H1 (cell line): Measurements from ENCODE around the gene G6PC1. TPM values are rescaled to one million over a fixed set of nuclear protein-coding genes. Genes with fewer than 3 reads are reported as not detected.
"Not testable (repeated sequence)": the region's sequence is repeated elsewhere in the genome, so short reads cannot be mapped to it uniquely, and the experiment has no call there.

Source experiments
- CTCF ChIA-PET: fragments of 300-600 bp; sonication (Branson Sonifier 250); formaldehyde crosslinking; loops from one replicate; lab custom pipeline; 2021; ENCODE audit not compliant: partially characterized antibody; lab: Charles Lee
- POLR2A ChIA-PET: fragments of 300-600 bp; sonication (Branson Sonifier 250); formaldehyde crosslinking; loops from one replicate; lab custom pipeline; 2021; ENCODE audit warnings: inconsistent platforms; ENCODE audit not compliant: partially characterized antibody; lab: Charles Lee
- DNase-seq, 2 experiments: peaks; one replicate each; pipeline versions ENCODE4 v3.0.0 to v3.0.0-alpha.2; 2010 to 2022; ENCODE audit warnings: low spot score in 2 of 2, low read depth in 1 of 2, mixed read lengths in 1 of 2
- FAIRE-seq: peaks from 2 replicates; lab custom pipeline; 2011; peaks lifted over from hg19 to GRCh38; lab: Jason Lieb, UNC
- H2AFZ ChIP-seq: 2 replicates; pipeline ENCODE4 v1.8.1; 2012; ENCODE audit warnings: low read length, inconsistent platforms
- H2AK5ac ChIP-seq: 2 replicates; pipeline ENCODE4 v1.6.1; 2013; ENCODE audit warnings: low read depth, low read length
- H2BK120ac ChIP-seq: replicated peaks from 2 replicates; pipeline ENCODE3; 2013; ENCODE audit warnings: low read depth, low read length, inconsistent platforms
- H2BK12ac ChIP-seq: 2 replicates; pipeline ENCODE4 v1.6.1; 2013; ENCODE audit warnings: low read depth, low read length
- H2BK15ac ChIP-seq: 2 replicates; pipeline ENCODE4 v1.6.1; 2013; ENCODE audit warnings: low read length
- H2BK20ac ChIP-seq: 2 replicates; pipeline ENCODE4 v1.6.1; 2013; ENCODE audit warnings: low read length
- H2BK5ac ChIP-seq: 2 replicates; pipeline ENCODE4 v1.6.1; 2013; ENCODE audit warnings: low read depth, low read length
- H3K14ac ChIP-seq: 2 replicates; pipeline ENCODE4 v1.6.1; 2013; ENCODE audit warnings: inconsistent platforms; ENCODE audit not compliant: insufficient read length
- H3K18ac ChIP-seq: 2 replicates; pipeline ENCODE4 v1.6.1; 2013; ENCODE audit warnings: low read length; ENCODE audit errors: extremely low read depth
- H3K23ac ChIP-seq: 2 replicates; pipeline ENCODE4 v1.6.1; 2013; ENCODE audit warnings: inconsistent platforms; ENCODE audit not compliant: insufficient read length
- H3K23me2 ChIP-seq: 2 replicates; pipeline ENCODE4 v1.6.1; 2013; ENCODE audit warnings: low read depth, low read length
- H3K27ac ChIP-seq: 2 replicates; pipeline ENCODE4 v1.6.1; 2011; ENCODE audit warnings: low read depth, low read length, inconsistent platforms
- H3K27me3 ChIP-seq, 4 experiments: replicated peaks in 1 of 4; 1 replicate in 1 of 4; 2 replicates in 3 of 4; pipeline versions ENCODE4 v1.6.1 to v1.8.1; 2011 to 2013; ENCODE audit warnings: low read length in 3 of 4, mild to moderate bottlenecking in 3 of 4, inconsistent platforms in 2 of 4, mixed read lengths in 2 of 4, moderate library complexity in 1 of 4; ENCODE audit not compliant: control insufficient read depth in 3 of 4, insufficient read depth in 3 of 4; ENCODE audit errors: extremely low read depth in 1 of 4
- H3K36me3 ChIP-seq, 4 experiments: 2 replicates each; pipeline versions ENCODE4 v1.6.1 to v1.8.1; 2011 to 2013; ENCODE audit warnings: mild to moderate bottlenecking in 4 of 4, low read length in 3 of 4, moderate library complexity in 2 of 4, control low read depth in 1 of 4, inconsistent platforms in 1 of 4; ENCODE audit not compliant: insufficient read depth in 4 of 4, control insufficient read depth in 2 of 4
- H3K4ac ChIP-seq: replicated peaks from 2 replicates; pipeline ENCODE3; 2013; ENCODE audit warnings: low read length, low read depth, mixed read lengths, inconsistent platforms; ENCODE audit not compliant: insufficient read length
- H3K4me1 ChIP-seq, 4 experiments: replicated peaks in 1 of 4; 1 replicate in 1 of 4; 2 replicates in 3 of 4; pipeline versions ENCODE4 v1.6.1 to v1.8.1; 2011 to 2013; ENCODE audit warnings: low read length in 3 of 4, inconsistent platforms in 2 of 4, mixed read lengths in 1 of 4; ENCODE audit not compliant: insufficient read depth in 4 of 4, control insufficient read depth in 3 of 4
- H3K4me2 ChIP-seq, 2 experiments: 2 replicates each; pipeline versions ENCODE4 v1.6.1 to v1.8.1; 2011 to 2013; ENCODE audit warnings: low read depth in 2 of 2, low read length in 2 of 2, control low read depth in 1 of 2, inconsistent platforms in 1 of 2, mild to moderate bottlenecking in 1 of 2; ENCODE audit not compliant: insufficient read depth in 1 of 2
- H3K4me3 ChIP-seq, 4 experiments: fragments of 200-600, 300-600 bp in 1 of 4; sonication (generic), shearing (Covaris generic), sonication (Bioruptor Twin) in 1 of 4; 2 replicates each; pipeline versions ENCODE4 v1.5.1 to v1.8.1; 2011 to 2016; ENCODE audit warnings: low read length in 4 of 4, low read depth in 3 of 4, control low read depth in 2 of 4, inconsistent platforms in 2 of 4, mild to moderate bottlenecking in 2 of 4, mixed read lengths in 1 of 4, moderate library complexity in 1 of 4; ENCODE audit not compliant: insufficient read depth in 2 of 4; ENCODE audit errors: extremely low read depth in 1 of 4
- H3K56ac ChIP-seq: replicated peaks from 2 replicates; pipeline ENCODE3; 2013; ENCODE audit warnings: low read depth, mild to moderate bottlenecking, mixed read lengths, low read length, inconsistent platforms; ENCODE audit not compliant: insufficient read length
- H3K79me1 ChIP-seq: 2 replicates; pipeline ENCODE4 v1.6.1; 2013; ENCODE audit warnings: low read depth, low read length, control low read depth
- H3K79me2 ChIP-seq, 2 experiments: 2 replicates each; pipeline versions ENCODE4 v1.6.1 to v1.8.1; 2012 to 2013; ENCODE audit warnings: low read length in 2 of 2, mild to moderate bottlenecking in 2 of 2, inconsistent platforms in 1 of 2; ENCODE audit not compliant: insufficient read depth in 2 of 2, control insufficient read depth in 1 of 2
- H3K9ac ChIP-seq, 4 experiments: replicated peaks in 1 of 4; 1 replicate in 1 of 4; 2 replicates in 3 of 4; pipeline versions ENCODE4 v1.6.1 to v1.8.1; 2011 to 2013; ENCODE audit warnings: low read depth in 3 of 4, low read length in 3 of 4, control low read depth in 2 of 4, mild to moderate bottlenecking in 2 of 4, moderate library complexity in 2 of 4, inconsistent platforms in 1 of 4; ENCODE audit errors: extremely low read depth in 1 of 4
- H3K9me3 ChIP-seq, 2 experiments: 2 replicates each; pipeline versions ENCODE4 v1.6.1 to v1.8.1; 2012 to 2013; ENCODE audit warnings: mild to moderate bottlenecking in 2 of 2, moderate library complexity in 2 of 2, control low read depth in 1 of 2, inconsistent platforms in 1 of 2, low read depth in 1 of 2, low read length in 1 of 2, mixed read lengths in 1 of 2; ENCODE audit not compliant: insufficient read depth in 2 of 2
- H4K20me1 ChIP-seq, 2 experiments: replicated peaks in 1 of 2; 2 replicates each; pipeline versions ENCODE3 to v1.8.1; 2011 to 2013; ENCODE audit warnings: inconsistent platforms in 2 of 2, low read length in 2 of 2, mild to moderate bottlenecking in 1 of 2; ENCODE audit not compliant: insufficient read depth in 2 of 2, control insufficient read depth in 1 of 2
- H4K5ac ChIP-seq: 2 replicates; pipeline ENCODE4 v1.6.1; 2013; ENCODE audit warnings: low read length, low read depth, mixed read lengths, inconsistent platforms; ENCODE audit not compliant: insufficient read length
- H4K8ac ChIP-seq: 2 replicates; pipeline ENCODE4 v1.8.0; 2013; ENCODE audit warnings: mild to moderate bottlenecking, moderate library complexity, low read length, inconsistent platforms; ENCODE audit not compliant: insufficient read depth; ENCODE audit errors: extremely low read depth
- H4K91ac ChIP-seq: replicated peaks from 2 replicates; pipeline ENCODE3; 2013; ENCODE audit warnings: low read length, mixed read lengths, inconsistent platforms; ENCODE audit not compliant: insufficient read length
- KDM4A ChIP-seq: IDR thresholded peaks from one replicate; pipeline ENCODE4 v1.7.1; 2012; ENCODE audit warnings: low read depth, mild to moderate bottlenecking, moderate library complexity, low read length, inconsistent platforms; ENCODE audit not compliant: severe bottlenecking
- RFX5 ChIP-seq: IDR thresholded peaks from 2 replicates; pipeline ENCODE4 v1.6.1; 2011; ENCODE audit warnings: low read depth, low read length, improper control_type of control experiment, borderline replicate concordance
- SIX5 ChIP-seq: IDR thresholded peaks from 2 replicates; pipeline ENCODE4 v1.6.1; 2011; ENCODE audit warnings: mild to moderate bottlenecking, low read depth, low read length
- SP1 ChIP-seq: IDR thresholded peaks from 2 replicates; pipeline ENCODE4 v1.6.1; 2011; ENCODE audit warnings: low read depth, low read length
- SUZ12 ChIP-seq: fragments of 200-600 bp; sonication (generic); IDR thresholded peaks from 2 replicates; pipeline ENCODE4 v1.6.1; 2012; ENCODE audit warnings: mild to moderate bottlenecking, inconsistent platforms, low read length, moderate library complexity, mixed read lengths
- WGBS, 2 experiments: shearing (Covaris generic) in 1 of 2; methylation state at CpG; one replicate each; pipeline versions ENCODE4 v1.1.6 to v1.1.7; 2013 to 2015; ENCODE audit warnings: low lambda C conversion rate in 2 of 2, mixed read lengths in 2 of 2, inconsistent platforms in 1 of 2, low coverage in 1 of 2, missing lambda C conversion rate in 1 of 2; ENCODE audit not compliant: insufficient replicate concordance in 2 of 2, insufficient coverage in 1 of 2, insufficient read length in 1 of 2; ENCODE audit errors: extremely low coverage in 1 of 2, missing lambda C conversion rate in 1 of 2; 5-methylcytosine and 5-hydroxymethylcytosine counted together
- polyA plus RNA-seq, 7 experiments: library from polyadenylated mRNA; depleted of rRNA in 3 of 7; stranded (reverse) in 5 of 7; unstranded in 2 of 7; fragments of >200 nt in 5 of 7; fragments of 200-250 nt in 2 of 7; gene quantifications; 1 replicate in 5 of 7; 2 replicates in 1 of 7; 4 replicates in 1 of 7; pipeline versions ENCODE4 v1.2.1 to v1.2.3, GENCODE V29; 2011 to 2013; ENCODE audit warnings: missing spikeins in 2 of 7, mixed read lengths in 2 of 7
- total RNA-seq: library from RNA; stranded (reverse); fragmentation: NEBNext Ultra II Directional; extraction: Animal tissue kit (Norgen Biotek cat#: 25700); gene quantifications from 2 replicates; pipeline ENCODE4 v1.2.1, GENCODE V29; 2021

Gene G6PC1
- total and polyA plus RNA-seq, 2 of the 8 experiments (the other 6 are each of a cell fraction or from before 2014, with no cell fraction given) = 0.02 TPM; not detected in 1

DNA sequence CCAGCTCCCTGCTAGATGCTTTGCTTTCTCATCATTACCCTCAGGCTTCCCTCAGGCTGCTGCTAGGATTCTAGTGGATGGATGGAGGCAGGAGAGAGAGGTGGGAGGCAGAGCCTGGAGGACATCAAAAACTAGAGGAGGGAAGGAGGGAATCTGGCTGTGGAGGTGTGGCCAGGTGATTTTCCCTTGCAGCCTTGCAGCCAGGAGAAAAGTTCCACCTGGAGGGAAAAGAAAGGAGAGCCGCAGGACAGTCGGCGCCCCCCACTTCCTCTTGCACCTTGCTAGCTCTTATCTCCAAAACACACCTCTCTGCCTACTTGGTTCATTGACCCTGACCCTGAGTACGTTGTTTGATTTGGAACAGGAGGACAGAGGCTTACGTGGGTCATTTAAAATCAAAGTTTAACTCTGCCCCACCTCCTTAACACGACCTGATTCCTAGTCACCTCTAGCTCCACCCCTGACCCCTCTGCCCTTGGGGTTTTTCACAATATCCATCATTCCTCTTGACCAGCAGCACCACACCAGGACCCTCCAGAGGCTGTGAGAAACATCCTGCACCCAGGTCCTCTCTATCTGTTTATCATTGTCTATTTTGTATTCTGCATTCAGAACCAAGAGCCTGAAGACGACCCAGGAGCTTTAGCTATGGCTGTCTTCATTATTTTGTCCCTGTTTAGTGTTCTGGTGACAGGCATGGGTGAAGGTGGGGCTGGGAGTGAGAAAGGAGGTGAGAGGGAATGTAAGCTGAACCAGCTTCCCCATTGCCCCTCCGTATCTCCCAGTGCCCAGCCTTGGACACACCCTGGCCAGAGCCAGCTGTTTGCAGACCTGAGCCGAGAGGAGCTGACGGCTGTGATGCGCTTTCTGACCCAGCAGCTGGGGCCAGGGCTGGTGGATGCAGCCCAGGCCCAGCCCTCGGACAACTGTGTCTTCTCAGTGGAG is 33.7 kb upstream of the G6PC1 start (continued):
- TF ChIP-seq SUZ12 (no peak), SIX5 (no peak), SP1 (no peak), KDM4A (no peak), RFX5 (no peak)
- TF ChIP-seq, all 59 proteins: peak for 0

DNA sequence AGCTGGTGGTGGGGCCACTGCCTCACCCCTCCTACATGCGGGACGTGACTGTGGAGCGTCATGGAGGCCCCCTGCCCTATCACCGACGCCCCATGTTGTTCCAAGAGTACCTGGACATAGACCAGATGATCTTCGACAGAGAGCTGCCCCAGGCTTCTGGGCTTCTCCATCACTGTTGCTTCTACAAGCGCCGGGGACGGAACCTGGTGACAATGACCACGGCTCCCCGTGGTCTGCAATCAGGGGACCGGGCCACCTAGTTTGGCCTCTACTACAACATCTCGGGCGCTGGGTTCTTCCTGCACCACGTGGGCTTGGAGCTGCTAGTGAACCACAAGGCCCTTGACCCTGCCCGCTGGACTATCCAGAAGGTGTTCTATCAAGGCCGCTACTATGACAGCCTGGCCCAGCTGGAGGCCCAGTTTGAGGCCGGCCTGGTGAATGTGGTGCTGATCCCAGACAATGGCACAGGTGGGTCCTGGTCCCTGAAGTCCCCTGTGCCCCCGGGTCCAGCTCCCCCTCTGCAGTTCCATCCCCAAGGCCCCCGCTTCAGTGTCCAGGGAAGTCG is 32.8 kb upstream of the G6PC1 start:
- not testable (repeated sequence) for DNase-seq, H3K36me3 ChIP-seq, H2BK12ac ChIP-seq, H3K23ac ChIP-seq, H2BK15ac ChIP-seq, H4K91ac ChIP-seq, H3K27ac ChIP-seq, H2BK120ac ChIP-seq, H2BK20ac ChIP-seq, H3K4me2 ChIP-seq, H4K20me1 ChIP-seq, H3K56ac ChIP-seq, H2AK5ac ChIP-seq, H2BK5ac ChIP-seq, H3K27me3 ChIP-seq, H3K9ac ChIP-seq, H2AFZ ChIP-seq, H3K4me1 ChIP-seq, H4K5ac ChIP-seq, H3K18ac ChIP-seq, H3K4ac ChIP-seq, H3K79me2 ChIP-seq, H4K8ac ChIP-seq, H3K14ac ChIP-seq, H3K23me2 ChIP-seq, H3K4me3 ChIP-seq, FAIRE-seq, H3K79me1 ChIP-seq
- WGBS, 2 experiments = 94% methylated on average over 14 of the region's 21 CpGs; no CpG with 5 or more reads in 1 of the 2 experiments
- peaks cover 2 to 11% of the 10 kb centered on the region in 2 experiments; a peak in 1 of 4 replicates for H3K9me3 ChIP-seq
- ChIA-PET POLR2A (interaction anchor here (1.3 kb wide), 2 partner anchors 23 to 130 kb away, joined by 3 to 5 read pairs; partner anchors contain the start of gene RPL27), CTCF (interaction anchor here (1.6 to 2.3 kb wide), 3 partner anchors 24 to 70 kb away, joined by 6 to 10 read pairs (median 7); partner anchors contain the start of gene AOC2)
